Keratinocyte (primary cell): ENCODE results near the gene OCEL1. TPM values are rescaled to one million over a fixed set of nuclear protein-coding genes. Genes with fewer than 3 reads are reported as not detected.

Experiments
- DNase-seq: peaks from one replicate; pipeline ENCODE4 v3.0.0-alpha.2; 2011; ENCODE audit warnings: low read depth, missing footprints, low spot score
- FAIRE-seq: peaks from 2 replicates; lab custom pipeline; 2011; peaks lifted over from hg19 to GRCh38; lab: Jason Lieb, UNC
- H2AFZ ChIP-seq: 2 replicates; pipeline ENCODE4 v1.6.0; 2012; ENCODE audit warnings: low read length, control low read depth, inconsistent platforms; ENCODE audit not compliant: control insufficient read depth
- H3K27ac ChIP-seq: 2 replicates; pipeline ENCODE4 v1.5.1; 2011; ENCODE audit warnings: low read length; ENCODE audit not compliant: control insufficient read depth, insufficient read depth
- H3K27me3 ChIP-seq: 3 replicates; pipeline ENCODE4 v1.6.0; 2011; ENCODE audit warnings: low read length; ENCODE audit not compliant: control insufficient read depth, insufficient read depth; ENCODE audit errors: extremely low read depth
- H3K36me3 ChIP-seq, 2 experiments: 2 replicates in 1 of 2; 3 replicates in 1 of 2; pipeline ENCODE4 v1.5.1; 2011; ENCODE audit warnings: low read length in 2 of 2, mild to moderate bottlenecking in 1 of 2; ENCODE audit not compliant: control insufficient read depth in 2 of 2, insufficient read depth in 2 of 2; ENCODE audit errors: extremely low read depth in 1 of 2
- H3K4me1 ChIP-seq: 3 replicates; pipeline ENCODE4 v1.5.1; 2011; ENCODE audit warnings: low read length; ENCODE audit not compliant: control insufficient read depth, insufficient read depth; ENCODE audit errors: extremely low read depth
- H3K4me2 ChIP-seq: 3 replicates; pipeline ENCODE4 v1.6.0; 2011; ENCODE audit warnings: low read depth, low read length; ENCODE audit not compliant: control insufficient read depth, insufficient read depth; ENCODE audit errors: extremely low read depth
- H3K4me3 ChIP-seq, 3 experiments: fragments of 200-600 bp in 1 of 3; sonication (generic) in 1 of 3; 2 replicates in 2 of 3; 3 replicates in 1 of 3; pipeline ENCODE4 v1.5.1; 2011 to 2016; ENCODE audit warnings: low read length in 3 of 3, mild to moderate bottlenecking in 3 of 3, control low read depth in 2 of 3, inconsistent platforms in 1 of 3, low read depth in 1 of 3, mixed read lengths in 1 of 3, mixed run types in 1 of 3, moderate library complexity in 1 of 3; ENCODE audit not compliant: control insufficient read depth in 2 of 3, insufficient read depth in 2 of 3; ENCODE audit errors: extremely low read depth in 1 of 3
- H3K79me2 ChIP-seq: 2 replicates; pipeline ENCODE4 v1.6.0; 2012; ENCODE audit warnings: low read length; ENCODE audit not compliant: control insufficient read depth, insufficient read depth
- H3K9ac ChIP-seq: 3 replicates; pipeline ENCODE4 v1.6.0; 2011; ENCODE audit warnings: low read length; ENCODE audit not compliant: control insufficient read depth, insufficient read depth; ENCODE audit errors: extremely low read depth
- H3K9me1 ChIP-seq: 3 replicates; pipeline ENCODE4 v1.6.0; 2011; ENCODE audit warnings: low read length; ENCODE audit not compliant: control insufficient read depth, insufficient read depth; ENCODE audit errors: extremely low read depth
- H3K9me3 ChIP-seq: 2 replicates; pipeline ENCODE4 v1.5.1; 2012; ENCODE audit warnings: low read depth, low read length; ENCODE audit not compliant: control insufficient read depth
- H4K20me1 ChIP-seq: 3 replicates; pipeline ENCODE4 v1.6.0; 2011; ENCODE audit warnings: low read length; ENCODE audit not compliant: control insufficient read depth, insufficient read depth; ENCODE audit errors: extremely low read depth
- EZH2 ChIP-seq: IDR thresholded peaks from one replicate; pipeline ENCODE4 v1.6.1; 2012; ENCODE audit warnings: inconsistent platforms, mild to moderate bottlenecking, low read length, moderate library complexity
- dilution Hi-C: fragments of 300-500 bp; cut with MboI; formaldehyde crosslinking; loops from one replicate; pipeline ENCODE4 v1.7.0; 2020; ENCODE audit warnings: low sequenced_read_pairs; ENCODE audit not compliant: extremely low pct_ligation_motif_present
- polyA plus RNA-seq, 5 experiments: library from polyadenylated mRNA; depleted of rRNA in 3 of 5; stranded (reverse) in 3 of 5; stranded (forward) in 1 of 5; unstranded in 1 of 5; fragments of >200 nt; gene quantifications; 1 replicate in 1 of 5; 2 replicates in 3 of 5; 3 replicates in 1 of 5; pipeline versions ENCODE4 v1.2.1 to v1.2.3, GENCODE V29; 2011 to 2012; ENCODE audit warnings: missing spikeins in 2 of 5, low read depth in 1 of 5, low replicate concordance in 1 of 5
- TF ChIP-seq, protein P1 (sequence below), 3 experiments: IDR thresholded peaks in 1 of 3; conservative IDR thresholded peaks in 1 of 3; optimal IDR thresholded peaks in 1 of 3; 2 replicates in 2 of 3; 3 replicates in 1 of 3; pipeline versions ENCODE3 to v1.5.1; 2011; ENCODE audit warnings: low read length in 3 of 3, mild to moderate bottlenecking in 3 of 3, moderate library complexity in 2 of 3, control low read depth in 1 of 3, inconsistent platforms in 1 of 3; ENCODE audit not compliant: insufficient read depth in 2 of 3; ENCODE audit errors: extremely low read depth in 1 of 3

The OCEL1 gene
- polyA plus RNA-seq, 1 donor (not counting 4 experiments of a cell fraction or from before 2014, with no cell fraction given), result 2.2 TPM

DNA sequence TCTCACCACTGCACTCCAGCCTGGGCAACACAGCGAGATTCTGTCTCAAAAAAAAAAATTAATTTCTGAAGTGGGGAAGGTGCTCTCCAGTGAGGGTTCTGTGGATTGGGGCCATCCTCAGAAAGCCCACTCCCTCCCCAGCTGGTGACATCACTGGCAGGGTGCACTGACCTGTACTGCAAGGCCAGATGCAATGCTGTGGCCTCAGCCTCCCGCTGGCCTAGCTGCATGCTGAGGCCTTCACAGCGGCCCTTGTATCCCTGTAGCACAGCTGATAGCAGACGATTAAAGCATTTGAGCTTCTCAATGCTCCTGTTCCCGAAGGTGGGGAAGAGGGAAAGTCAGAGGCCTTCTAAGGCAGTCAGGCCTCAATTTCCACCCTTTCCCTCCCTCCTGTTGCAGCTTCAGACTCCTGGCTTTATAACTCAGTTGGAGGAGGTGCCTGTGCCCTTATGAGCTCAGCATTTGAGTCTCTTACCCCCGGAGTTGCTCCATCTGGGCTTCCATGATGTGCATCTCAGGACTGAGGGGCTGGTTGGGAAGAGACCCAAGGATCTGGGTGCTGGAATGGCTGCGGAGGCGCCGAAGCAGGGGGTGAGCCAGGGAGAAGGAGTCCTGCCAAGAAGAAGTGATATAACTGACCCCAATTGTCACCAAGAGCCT, 33.2 kb downstream of the OCEL1 start:
- Histone ChIP-seq H3K9me3 (peaks cover 5% of the 10 kb centered on the region), H2AFZ (no peak overlapping the region), H3K4me1 (no peaks in the 10 kb centered on the region), H3K9ac (no peak overlapping the region), H3K27ac (no peak overlapping the region), H3K4me3 (no peak overlapping the region), H3K4me2 (no peak overlapping the region), H3K27me3 (no peaks in the 10 kb centered on the region), H3K36me3 (no peaks in the 10 kb centered on the region), H3K9me1 (no peaks in the 10 kb centered on the region), H4K20me1 (no peaks in the 10 kb centered on the region), H3K79me2 (no peaks in the 10 kb centered on the region)
- no peak for DNase-seq
- no peak for FAIRE-seq
- TF ChIP-seq, protein P1, sequence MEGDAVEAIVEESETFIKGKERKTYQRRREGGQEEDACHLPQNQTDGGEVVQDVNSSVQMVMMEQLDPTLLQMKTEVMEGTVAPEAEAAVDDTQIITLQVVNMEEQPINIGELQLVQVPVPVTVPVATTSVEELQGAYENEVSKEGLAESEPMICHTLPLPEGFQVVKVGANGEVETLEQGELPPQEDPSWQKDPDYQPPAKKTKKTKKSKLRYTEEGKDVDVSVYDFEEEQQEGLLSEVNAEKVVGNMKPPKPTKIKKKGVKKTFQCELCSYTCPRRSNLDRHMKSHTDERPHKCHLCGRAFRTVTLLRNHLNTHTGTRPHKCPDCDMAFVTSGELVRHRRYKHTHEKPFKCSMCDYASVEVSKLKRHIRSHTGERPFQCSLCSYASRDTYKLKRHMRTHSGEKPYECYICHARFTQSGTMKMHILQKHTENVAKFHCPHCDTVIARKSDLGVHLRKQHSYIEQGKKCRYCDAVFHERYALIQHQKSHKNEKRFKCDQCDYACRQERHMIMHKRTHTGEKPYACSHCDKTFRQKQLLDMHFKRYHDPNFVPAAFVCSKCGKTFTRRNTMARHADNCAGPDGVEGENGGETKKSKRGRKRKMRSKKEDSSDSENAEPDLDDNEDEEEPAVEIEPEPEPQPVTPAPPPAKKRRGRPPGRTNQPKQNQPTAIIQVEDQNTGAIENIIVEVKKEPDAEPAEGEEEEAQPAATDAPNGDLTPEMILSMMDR (optimal IDR thresholded peaks at IDR 0.05 in 1 of 3, IDR thresholded peaks at IDR 0.05 in 1 of 3, conservative IDR thresholded peaks at IDR 0.05 in 1 of 3; ENCODE audit: extremely low read depth in 1 of 3, insufficient read depth in 2 of 3, low read length in 3 of 3), result no peak
- no peak for TF ChIP-seq EZH2
- dilution Hi-C loops, result no loop called here

DNA sequence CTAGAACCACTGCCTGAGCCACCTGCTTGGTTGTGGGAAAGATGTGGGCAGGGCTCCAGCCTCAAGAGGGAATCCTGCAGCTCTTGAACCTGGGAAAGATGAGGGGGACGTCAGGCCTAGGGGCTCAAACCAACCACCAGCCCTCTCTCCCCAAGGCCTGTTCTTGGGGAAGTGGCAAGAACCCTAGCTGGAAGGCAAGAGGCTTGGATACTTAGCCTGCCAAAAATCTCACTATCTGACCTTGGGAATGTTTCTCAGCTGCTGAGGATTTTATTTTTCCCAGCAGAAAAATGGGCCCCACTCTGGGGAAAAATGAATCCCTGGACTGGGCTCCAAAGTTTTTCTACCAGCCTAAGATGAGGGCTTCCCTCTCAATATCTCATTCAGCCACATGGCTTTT, 33.9 kb downstream of the OCEL1 start:
- H3K27me3 ChIP-seq, result no peaks in the 10 kb centered on the region
- H3K27ac ChIP-seq, result no peak overlapping the region
- H4K20me1 ChIP-seq, result no peaks in the 10 kb centered on the region
- no peak overlapping the region for H2AFZ ChIP-seq
- no peak overlapping the region for H3K9ac ChIP-seq
- H3K36me3 ChIP-seq, result no peaks in the 10 kb centered on the region
- dilution Hi-C loops, result no loop called here
- no peaks in the 10 kb centered on the region for H3K9me1 ChIP-seq
- DNase-seq (no peak), FAIRE-seq (no peak)
- no peak overlapping the region for H3K4me2 ChIP-seq
- H3K79me2 ChIP-seq, result no peaks in the 10 kb centered on the region
- no peaks in the 10 kb centered on the region for H3K4me1 ChIP-seq
- no peak overlapping the region for H3K4me3 ChIP-seq
- peaks cover 5% of the 10 kb centered on the region for H3K9me3 ChIP-seq
- TF ChIP-seq EZH2, result no peak
- TF ChIP-seq, protein P1 (optimal IDR thresholded peaks at IDR 0.05 in 1 of 3, IDR thresholded peaks at IDR 0.05 in 1 of 3, conservative IDR thresholded peaks at IDR 0.05 in 1 of 3; ENCODE audit: extremely low read depth in 1 of 3, insufficient read depth in 2 of 3, low read length in 3 of 3), result no peak
